CD4-positive, CD25-positive, alpha-beta regulatory T cell (primary cell): ENCODE measurements around the gene GABARAPL2. TPM values are rescaled to one million over a fixed set of nuclear protein-coding genes. Genes with fewer than 3 reads are reported as not detected.
A peak's percentile ranks its signal among the peaks of the same experiment; 100 is the strongest.

Source experiments
- ATAC-seq, 2 donors: fragments of 150-1000 bp; cut with Tn5 transposase; one replicate each; pipeline ENCODE4 v1.10.0; 2021; ENCODE audit warnings: low read depth in 2 of 2, moderate number of reproducible peaks in 2 of 2, moderate library complexity in 1 of 2
- DNase-seq, 3 donors: peaks; one replicate each; pipeline versions ENCODE4 v3.0.0 to v3.0.0-alpha.2; 2012 to 2022; ENCODE audit warnings: mixed read lengths in 1 of 3
- H3K27ac ChIP-seq: one replicate; pipeline ENCODE4 v1.7.0; 2013; ENCODE audit warnings: mild to moderate bottlenecking, low read length; ENCODE audit not compliant: insufficient read depth, poor library complexity, severe bottlenecking
- H3K27me3 ChIP-seq: one replicate; pipeline ENCODE4 v1.7.0; 2013; ENCODE audit warnings: low read length; ENCODE audit not compliant: control insufficient read depth, insufficient read depth
- H3K36me3 ChIP-seq: one replicate; pipeline ENCODE4 v1.7.0; 2013; ENCODE audit warnings: mild to moderate bottlenecking, low read length, moderate library complexity; ENCODE audit not compliant: control insufficient read depth, insufficient read depth
- H3K4me1 ChIP-seq: 2 replicates; pipeline ENCODE4 v1.7.0; 2013; ENCODE audit warnings: mild to moderate bottlenecking, low read length; ENCODE audit not compliant: insufficient read depth, control insufficient read depth, poor library complexity, severe bottlenecking
- H3K4me3 ChIP-seq: one replicate; pipeline ENCODE4 v1.7.0; 2013; ENCODE audit warnings: low read depth, mild to moderate bottlenecking, low read length, moderate library complexity
- H3K9me3 ChIP-seq, 2 experiments: 1 replicate in 1 of 2; 2 replicates in 1 of 2; pipeline ENCODE4 v1.7.0; 2013; ENCODE audit warnings: low read length in 2 of 2, mild to moderate bottlenecking in 1 of 2, moderate library complexity in 1 of 2; ENCODE audit not compliant: control insufficient read depth in 2 of 2
- H3K27ac Mint-ChIP-seq, 3 donors: one replicate each; pipeline ENCODE4 v1.8.0; 2020 to 2022; ENCODE audit warnings: mild to moderate bottlenecking in 3 of 3, mixed read lengths in 3 of 3, moderate library complexity in 2 of 3
- H3K27me3 Mint-ChIP-seq: one replicate; pipeline ENCODE4 v1.8.0; 2022; ENCODE audit warnings: mild to moderate bottlenecking, mixed read lengths
- H3K36me3 Mint-ChIP-seq: one replicate; pipeline ENCODE4 v1.8.0; 2020; ENCODE audit warnings: mixed read lengths
- H3K4me1 Mint-ChIP-seq, 4 donors: one replicate each; pipeline ENCODE4 v1.8.0; 2020 to 2022; ENCODE audit warnings: mixed read lengths in 4 of 4, mild to moderate bottlenecking in 1 of 4
- H3K4me3 Mint-ChIP-seq, 4 donors: one replicate each; pipeline ENCODE4 v1.8.0; 2020 to 2022; ENCODE audit warnings: mild to moderate bottlenecking in 4 of 4, mixed read lengths in 4 of 4, moderate library complexity in 3 of 4
- H3K9me3 Mint-ChIP-seq, 7 donors: one replicate each; pipeline ENCODE4 v1.8.0; 2020 to 2022; ENCODE audit warnings: mixed read lengths in 7 of 7, mild to moderate bottlenecking in 3 of 7, moderate library complexity in 2 of 7
- polyA plus RNA-seq, 4 donors: library from polyadenylated mRNA; unstranded; fragments of 300-500 nt; fragmentation: Illumina TruSeq; gene quantifications; one replicate each; pipeline ENCODE4 v1.2.3, GENCODE V29; 2021
- total RNA-seq: library from RNA; stranded (reverse); gene quantifications from one replicate; pipeline ENCODE4 v1.2.3, GENCODE V29; 2022

The GABARAPL2 gene
- total and polyA plus RNA-seq, 5 donors from 2014 or later: 81.3 to 354 (median 308) TPM

- Histone ChIP-seq H3K27ac (peak overlapping the region; percentile 77), H3K9me3 (no peaks in the 10 kb centered on the region), H3K27me3 (no peaks in the 10 kb centered on the region), H3K4me3 (peak overlapping the region; percentile 63), H3K4me1 (peaks cover 36% of the 10 kb centered on the region), H3K36me3 (peaks cover 49% of the 10 kb centered on the region)
- H3K4me1 Mint-ChIP-seq: peaks cover 10 to 60% (median 40%) of the 10 kb centered on the region in 4 donors
- H3K27ac Mint-ChIP-seq: peak overlapping the region; percentile 91 to 96 (median 96)
- ATAC-seq: peak; percentile 67 to 80
- H3K4me3 Mint-ChIP-seq: peak overlapping the region; percentile 64 to 92 (median 73)
- DNase-seq: peak in 2 of 3 donors; percentile 50 to 65
- H3K9me3 Mint-ChIP-seq: no peaks in the 10 kb centered on the region
- H3K27me3 Mint-ChIP-seq: no peaks in the 10 kb centered on the region
- peaks cover 51% of the 10 kb centered on the region for H3K36me3 Mint-ChIP-seq
Measured at GRCh38 chr16:75616521-75617010, 50.4 kb downstream of the GABARAPL2 start.

- Histone ChIP-seq H3K4me3 (peak overlapping the region; percentile 63), H3K36me3 (peaks cover 46% of the 10 kb centered on the region), H3K27ac (peak overlapping the region; percentile 77), H3K9me3 (no peaks in the 10 kb centered on the region), H3K4me1 (peaks cover 42% of the 10 kb centered on the region), H3K27me3 (no peaks in the 10 kb centered on the region)
- H3K4me1 Mint-ChIP-seq: peaks cover 10 to 65% (median 45%) of the 10 kb centered on the region in 4 donors
- H3K27ac Mint-ChIP-seq: peak overlapping the region; percentile 91 to 96 (median 96)
- peak overlapping the region; percentile 64 to 92 (median 73) for H3K4me3 Mint-ChIP-seq
- H3K27me3 Mint-ChIP-seq: no peaks in the 10 kb centered on the region
- DNase-seq (no peak), ATAC-seq (no peak)
- peaks cover 49% of the 10 kb centered on the region for H3K36me3 Mint-ChIP-seq
- H3K9me3 Mint-ChIP-seq: no peaks in the 10 kb centered on the region
Measured at GRCh38 chr16:75617121-75617520, 50.9 kb downstream of the GABARAPL2 start.

GRCh38 chr16:75618780-75619179 is 52.6 kb downstream of the GABARAPL2 start:
- peaks cover 48% of the 10 kb centered on the region for H3K4me1 ChIP-seq
- H3K36me3 ChIP-seq: peaks cover 32% of the 10 kb centered on the region
- Mint-ChIP-seq H3K9me3 (no peaks in the 10 kb centered on the region), H3K27ac (peak overlapping the region; percentile 23 to 49 (median 33)), H3K36me3 (peaks cover 40% of the 10 kb centered on the region), H3K27me3 (peaks cover 5% of the 10 kb centered on the region), H3K4me1 (peaks cover 15 to 69% (median 48%) of the 10 kb centered on the region in 4 donors), H3K4me3 (peak overlapping the region in 3 of 4 donors; percentile 5 to 60 (median 19))
- H3K27ac ChIP-seq: no peak overlapping the region
- no peak overlapping the region for H3K4me3 ChIP-seq
- no peak for DNase-seq
- no peak for ATAC-seq
- H3K9me3 ChIP-seq: no peaks in the 10 kb centered on the region
- H3K27me3 ChIP-seq: no peaks in the 10 kb centered on the region

- peaks cover 5% of the 10 kb centered on the region for H3K27me3 Mint-ChIP-seq
- H3K4me1 ChIP-seq: peaks cover 41% of the 10 kb centered on the region
- peaks cover 17 to 66% (median 48%) of the 10 kb centered on the region in 4 donors for H3K4me1 Mint-ChIP-seq
- peaks cover 36% of the 10 kb centered on the region for H3K36me3 Mint-ChIP-seq
- no peaks in the 10 kb centered on the region for H3K27me3 ChIP-seq
- H3K9me3 ChIP-seq: no peaks in the 10 kb centered on the region
- no peaks in the 10 kb centered on the region for H3K9me3 Mint-ChIP-seq
- H3K36me3 ChIP-seq: peaks cover 25% of the 10 kb centered on the region
- ATAC-seq (no peak), DNase-seq (no peak)
- peak overlapping the region; percentile 9 to 99 (median 75) for H3K27ac Mint-ChIP-seq
- peak overlapping the region; percentile 47 for H3K27ac ChIP-seq
- peak overlapping the region; percentile 90 to 99 (median 96) for H3K4me3 Mint-ChIP-seq
- peak overlapping the region; percentile 48 for H3K4me3 ChIP-seq
Measured at GRCh38 chr16:75620326-75621169, 54.4 kb downstream of the GABARAPL2 start.

GRCh38 chr16:75621170-75621477 is 54.9 kb downstream of the GABARAPL2 start:
- H3K36me3 ChIP-seq: peaks cover 29% of the 10 kb centered on the region
- H3K4me1 Mint-ChIP-seq: peaks cover 19 to 66% (median 45%) of the 10 kb centered on the region in 4 donors
- ATAC-seq (no peak), DNase-seq (peak in 1 of 3 donors; percentile 46)
- H3K4me3 Mint-ChIP-seq: peak overlapping the region; percentile 90 to 99 (median 96)
- peak overlapping the region; percentile 9 to 99 (median 75) for H3K27ac Mint-ChIP-seq
- H3K4me3 ChIP-seq: peak overlapping the region; percentile 48
- H3K27me3 ChIP-seq: no peaks in the 10 kb centered on the region
- peaks cover 5% of the 10 kb centered on the region for H3K27me3 Mint-ChIP-seq
- H3K36me3 Mint-ChIP-seq: peaks cover 39% of the 10 kb centered on the region
- H3K9me3 Mint-ChIP-seq: no peaks in the 10 kb centered on the region
- no peaks in the 10 kb centered on the region for H3K9me3 ChIP-seq
- peak overlapping the region; percentile 47 for H3K27ac ChIP-seq
- peaks cover 36% of the 10 kb centered on the region for H3K4me1 ChIP-seq

- H3K4me3 ChIP-seq: peak within 1 kb of the TSS; percentile 95
- Mint-ChIP-seq H3K4me1 (peaks cover 27 to 70% (median 46%) of the 10 kb centered on the region in 4 donors), H3K9me3 (no peaks in the 10 kb centered on the region), H3K36me3 (peaks cover 47% of the 10 kb centered on the region), H3K27ac (peak within 1 kb of the TSS; percentile 94 to 99 (median 98)), H3K27me3 (peaks cover 5% of the 10 kb centered on the region), H3K4me3 (peak within 1 kb of the TSS; percentile 93 to 99 (median 98))
- ATAC-seq (peak; percentile 97 to 98), DNase-seq (peak; percentile 97 to 99 (median 99))
- no peaks in the 10 kb centered on the region for H3K27me3 ChIP-seq
- peaks cover 32% of the 10 kb centered on the region for H3K36me3 ChIP-seq
- H3K4me1 ChIP-seq: peaks cover 35% of the 10 kb centered on the region
- no peaks in the 10 kb centered on the region for H3K9me3 ChIP-seq
- peak within 1 kb of the TSS; percentile 93 for H3K27ac ChIP-seq
Measured at GRCh38 chr16:75622761-75623605, 56.8 kb downstream of the GABARAPL2 start, which contains the start of gene ADAT1. TSS of gene ADAT1 (minus strand) at chr16:75623281. CDS start at chr16:75620799, 2,482 bp downstream.

- ATAC-seq (no peak), DNase-seq (no peak)
- Histone ChIP-seq H3K4me3 (no peak overlapping the region), H3K36me3 (peaks cover 39% of the 10 kb centered on the region), H3K9me3 (no peaks in the 10 kb centered on the region), H3K27ac (no peak overlapping the region), H3K27me3 (no peaks in the 10 kb centered on the region), H3K4me1 (peaks cover 43% of the 10 kb centered on the region)
- Mint-ChIP-seq H3K4me3 (peak overlapping the region in 3 of 4 donors; percentile 39 to 70 (median 64)), H3K4me1 (peaks cover 36 to 72% (median 52%) of the 10 kb centered on the region in 4 donors), H3K36me3 (peaks cover 56% of the 10 kb centered on the region), H3K27me3 (peaks cover 5% of the 10 kb centered on the region), H3K27ac (peak overlapping the region in 2 of 3 donors; percentile 69 to 99), H3K9me3 (no peaks in the 10 kb centered on the region)
Measured at GRCh38 chr16:75624921-75625334, 58.7 kb downstream of the GABARAPL2 start.
